HG02642 (cell line): ENCODE results near the gene TMED6.
"Not testable (repeated sequence)": the region's sequence is repeated elsewhere in the genome, so short reads cannot be mapped to it uniquely, and the experiment has no call there.

Experiments
- ATAC-seq: cut with Tn5 transposase; IDR thresholded peaks from one replicate; pipeline ENCODE4 v1.9.1; 2021; ENCODE audit warnings: mild to moderate bottlenecking; ENCODE audit not compliant: unreplicated experiment, poor library complexity

TMED6 gene

GRCh38 chr16:69307856-69308255 is 43.7 kb downstream of the TMED6 start:
- no peak for ATAC-seq

DNA sequence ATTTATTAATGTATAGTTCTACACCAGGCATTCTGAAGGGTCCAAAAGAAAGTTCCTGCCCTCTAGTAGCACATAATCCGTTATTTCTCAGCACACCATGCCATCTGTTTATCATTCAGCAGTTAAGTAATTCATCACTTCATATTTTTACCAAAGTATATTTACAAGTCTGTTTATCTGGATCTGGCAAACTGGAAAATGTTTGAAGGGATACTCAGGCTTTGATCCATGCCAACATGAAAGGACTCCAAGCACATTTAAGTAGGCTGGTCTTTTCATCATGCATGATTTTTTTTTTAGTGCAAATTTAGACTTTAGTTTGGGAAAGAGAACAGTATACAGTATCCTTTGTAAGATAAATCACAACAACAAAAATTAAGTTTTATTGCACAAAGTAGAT is 44.5 kb downstream of the TMED6 start:
- no peak for ATAC-seq

GRCh38 chr16:69306031-69306430 is 45.6 kb downstream of the TMED6 start:
- no peak for ATAC-seq

GRCh38 chr16:69302301-69302700 is 49.3 kb downstream of the TMED6 start:
- no peak for ATAC-seq

GRCh38 chr16:69301861-69302260 is 49.7 kb downstream of the TMED6 start:
- ATAC-seq: no peak

GRCh38 chr16:69301187-69301586 is 50.4 kb downstream of the TMED6 start:
- ATAC-seq: no peak

DNA sequence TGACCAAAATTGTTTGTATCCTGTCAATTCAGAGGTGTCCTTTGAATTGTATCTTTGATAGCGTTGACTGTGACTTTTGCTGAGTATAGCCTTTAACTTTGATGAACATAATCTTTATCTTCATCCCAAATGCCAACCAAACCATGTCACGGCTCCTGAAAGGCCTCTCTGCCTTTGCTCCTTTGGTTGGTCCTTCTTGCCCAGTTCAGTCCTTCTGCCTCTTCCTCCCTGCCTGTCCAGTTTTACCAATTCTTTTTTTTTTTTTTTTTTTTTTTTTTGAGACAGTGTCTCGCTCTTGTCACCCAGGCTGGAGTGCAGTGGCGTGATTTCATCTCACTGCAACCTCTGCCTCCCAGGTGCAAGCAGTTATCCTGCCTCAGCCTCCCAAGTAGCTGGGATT is 53.3 kb downstream of the TMED6 start:
- ATAC-seq: no peak

DNA sequence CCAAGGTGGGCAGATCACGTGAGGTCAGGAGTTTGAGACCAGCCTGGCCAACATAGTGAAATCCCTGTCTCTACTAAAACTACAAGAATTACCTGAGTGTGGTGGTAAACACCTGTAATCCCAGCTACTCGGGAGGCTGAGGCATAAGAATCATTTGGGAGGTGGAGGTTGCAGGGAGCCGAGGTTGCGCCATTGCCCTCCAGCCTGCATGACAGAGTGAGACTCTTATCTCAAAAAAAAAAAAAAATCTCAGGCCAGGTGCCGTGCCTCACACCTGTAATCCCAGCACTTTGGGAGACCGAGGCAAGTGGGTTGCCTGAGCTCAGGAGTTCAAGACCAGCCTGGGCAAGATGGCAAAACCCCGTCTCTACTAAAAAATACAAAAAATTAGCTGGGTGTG is 54.8 kb downstream of the TMED6 start:
- not testable (repeated sequence) for ATAC-seq

- no peak for ATAC-seq
Observed at GRCh38 chr16:69294051-69294450, 57.5 kb downstream of the TMED6 start.

DNA sequence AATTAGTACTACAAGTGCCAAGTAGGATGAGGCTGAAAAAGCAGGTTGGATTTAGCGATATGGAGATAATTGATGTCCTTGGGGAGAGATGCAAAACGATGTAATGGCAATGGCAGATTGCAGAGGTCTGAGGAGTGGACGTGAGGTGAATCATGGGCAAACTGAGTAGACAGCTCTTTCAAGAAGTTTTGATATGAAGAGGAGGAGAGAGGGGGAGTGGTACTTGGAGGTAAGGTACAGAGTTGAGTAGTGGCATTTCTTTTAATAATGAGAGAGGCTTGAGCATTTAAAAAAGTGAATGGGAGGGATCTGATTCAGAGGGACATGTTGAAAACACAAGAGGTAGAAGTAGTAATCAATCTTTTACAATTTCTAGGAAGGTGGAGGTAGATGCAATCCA is 58.2 kb downstream of the TMED6 start:
- ATAC-seq: no peak
